HS-5 (cell line): ENCODE measurements around the gene MRPS34.

Experiments
- DNase-seq: peaks from one replicate; pipeline ENCODE4 v3.0.0-alpha.2; 2012; ENCODE audit warnings: low read depth

MRPS34 gene

GRCh38 chr16:1781254-1781653 is 8.3 kb upstream of the MRPS34 start:
- DNase-seq: no peak

DNA sequence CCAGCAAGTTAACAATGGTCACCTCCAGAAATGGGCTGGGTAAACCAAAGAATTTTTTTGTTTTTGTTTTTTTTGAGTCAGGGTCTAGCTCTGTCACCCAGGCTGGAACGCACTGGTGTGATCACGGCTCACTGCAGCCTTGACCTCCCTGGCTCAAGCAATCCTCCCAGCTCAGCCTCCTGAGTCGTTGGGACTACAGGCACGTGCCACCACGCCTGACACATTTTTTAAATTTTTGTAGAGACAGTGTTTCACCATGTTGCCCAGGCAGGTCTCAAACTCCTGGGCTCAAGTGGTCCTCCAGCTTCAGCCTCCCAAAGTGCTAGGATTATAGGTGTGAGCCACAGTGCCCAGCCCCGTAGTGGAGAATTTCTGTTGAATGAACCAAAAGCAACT is 7.7 kb upstream of the MRPS34 start:
- DNase-seq: no peak

DNA sequence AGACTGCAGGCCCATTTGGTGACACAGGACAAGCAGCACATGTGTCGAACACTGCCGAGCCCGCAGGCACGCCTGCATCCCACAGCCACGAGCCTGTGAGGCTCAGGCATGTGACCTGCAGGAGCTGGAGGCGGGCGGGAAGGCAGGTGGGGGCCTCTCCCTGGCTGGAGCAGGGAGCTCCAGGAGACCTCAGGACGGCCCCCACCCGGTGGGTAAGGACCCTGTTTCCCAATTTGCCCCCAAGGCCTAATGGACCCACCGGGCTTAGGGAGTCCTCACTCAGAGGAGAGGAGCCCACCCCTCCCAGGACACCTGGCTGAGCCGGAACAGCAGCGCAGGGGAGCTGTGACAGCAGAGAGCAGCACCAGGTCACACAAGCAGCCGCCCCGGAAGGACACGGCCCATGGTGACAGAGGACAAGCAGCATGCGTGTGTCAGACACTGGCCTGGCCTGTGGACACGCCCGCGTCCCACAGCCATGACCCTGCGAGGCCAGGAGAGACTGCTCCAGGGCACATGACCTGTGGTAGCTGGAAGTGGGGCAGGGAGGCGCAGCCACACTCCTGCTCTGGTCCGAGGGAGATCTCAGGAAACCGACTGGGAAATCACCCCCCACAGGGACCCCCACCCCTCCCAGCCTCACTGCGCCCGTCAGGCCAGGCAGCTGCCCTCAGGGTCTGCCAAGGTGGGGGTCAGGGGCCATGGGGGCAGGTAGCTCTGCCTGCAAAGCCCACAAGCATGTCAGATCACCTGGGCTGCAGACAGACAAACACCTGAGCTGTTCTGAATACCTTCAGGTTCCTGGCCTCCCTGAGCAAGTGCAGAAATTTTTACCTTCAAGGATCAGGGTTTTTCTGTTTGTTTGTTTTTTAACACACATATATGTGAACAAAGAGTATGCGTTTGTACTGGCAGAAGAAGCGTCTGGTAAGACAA is 7.1 kb upstream of the MRPS34 start:
- no peak for DNase-seq

GRCh38 chr16:1779234-1779701 is 6.3 kb upstream of the MRPS34 start:
- DNase-seq: no peak

DNA sequence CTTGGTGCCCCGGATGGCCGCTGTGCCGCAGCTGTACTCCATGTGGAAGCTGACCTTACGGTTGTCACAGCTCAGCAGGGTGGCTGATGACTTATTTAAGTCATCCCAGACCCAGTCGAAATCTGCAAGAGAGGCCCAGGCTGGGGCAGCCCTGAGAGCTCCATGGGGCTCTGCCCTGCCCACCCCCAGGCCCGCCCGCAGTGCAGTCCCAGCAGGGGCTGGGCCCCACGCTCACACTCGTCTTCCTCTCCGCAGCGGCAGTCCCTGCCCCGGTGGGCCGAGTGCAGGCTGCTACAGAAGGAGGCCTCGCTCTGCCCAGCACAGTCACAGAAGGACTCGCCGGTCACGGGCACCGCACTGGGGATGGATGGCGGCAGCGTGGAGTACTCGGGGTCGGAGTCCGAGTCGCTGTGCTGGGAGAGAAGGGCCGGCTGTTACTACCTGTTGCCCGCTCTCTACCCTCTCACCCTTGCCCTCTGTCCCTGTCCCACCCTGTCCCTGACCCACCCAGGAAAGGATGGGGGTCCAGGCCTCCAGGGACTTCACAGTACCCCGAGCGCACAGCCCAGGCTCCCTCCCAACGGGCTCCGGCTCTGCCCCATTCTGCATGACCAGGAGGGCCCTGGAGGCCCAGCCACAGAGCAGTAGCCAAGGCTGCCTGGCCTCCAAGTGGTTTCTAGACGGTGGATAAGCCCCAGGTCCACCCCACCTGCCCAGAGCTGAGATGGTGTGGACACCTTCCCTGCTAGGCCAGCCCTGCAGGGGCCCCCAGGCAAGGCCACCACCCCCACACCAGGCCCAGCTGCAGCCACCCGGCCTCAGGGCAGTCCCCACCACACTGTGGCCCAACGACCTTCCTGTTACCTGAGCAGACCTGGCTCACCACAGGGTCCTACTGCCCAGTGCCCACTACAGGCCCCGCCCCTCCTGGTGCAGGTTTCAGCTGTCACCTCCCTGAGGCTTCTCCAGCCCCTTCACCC is 5.6 kb upstream of the MRPS34 start:
- no peak for DNase-seq

DNA sequence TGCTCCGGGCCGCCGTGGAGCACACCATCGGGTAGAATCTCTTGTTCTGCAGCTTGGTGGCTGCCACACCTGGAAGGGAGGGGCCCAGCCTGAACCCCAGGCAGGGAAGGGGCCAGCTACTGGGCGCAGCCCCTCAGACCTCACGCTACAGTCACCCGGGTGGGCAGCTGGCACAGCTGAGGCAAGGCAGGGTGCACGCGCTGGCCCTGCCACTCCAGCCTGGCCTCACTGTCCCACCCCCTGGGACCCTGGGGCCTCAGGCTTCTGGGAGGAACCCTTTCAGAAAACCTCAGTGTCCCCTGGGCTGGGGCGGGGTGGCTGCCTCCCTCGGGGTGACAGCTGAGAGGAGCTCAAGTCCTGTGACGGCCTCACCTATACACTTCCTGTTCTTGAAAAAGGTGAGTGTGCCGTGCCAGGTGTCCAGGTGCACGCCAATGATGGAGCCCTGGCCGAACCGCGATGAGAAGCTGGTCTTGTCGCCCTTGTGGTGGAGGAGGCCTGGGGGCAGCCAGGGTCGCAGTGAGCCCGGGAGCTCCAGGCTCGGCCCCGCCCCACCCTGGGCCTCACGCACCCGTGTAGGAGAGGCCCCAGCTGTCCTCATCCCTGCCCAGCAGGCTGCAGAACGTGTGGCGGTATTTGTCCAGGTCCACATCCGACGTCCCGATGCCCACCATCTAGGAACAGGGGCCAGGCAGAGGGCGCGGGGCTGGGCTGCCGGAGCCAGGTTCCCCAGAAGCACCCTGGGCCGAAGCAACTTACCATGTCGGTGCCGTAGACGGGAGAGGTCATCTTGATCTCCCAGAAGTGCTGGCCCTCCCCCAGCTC is 4.7 kb upstream of the MRPS34 start:
- no peak for DNase-seq

DNA sequence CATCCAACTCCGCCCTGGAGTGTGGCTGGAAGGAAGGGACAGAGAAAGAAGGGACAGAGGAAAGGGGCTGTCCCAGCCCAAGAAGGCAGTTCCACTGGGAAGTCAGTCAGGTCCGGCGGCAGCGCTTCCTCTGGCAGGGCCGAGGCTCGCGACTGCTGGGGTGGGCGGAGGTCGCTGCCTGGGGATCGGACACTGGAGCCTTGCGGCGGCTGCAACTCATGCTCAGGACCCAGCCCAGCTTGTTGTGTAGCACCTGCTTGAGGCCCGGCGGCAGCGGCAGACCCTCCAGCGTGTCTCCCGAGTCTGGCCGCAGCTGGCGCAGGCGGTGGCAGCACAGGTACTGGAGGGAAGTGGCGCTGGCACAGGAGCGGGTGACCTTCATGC is 4.0 kb upstream of the MRPS34 start:
- no peak for DNase-seq

- DNase-seq: no peak
Observed at GRCh38 chr16:1776672-1776955, 3.7 kb upstream of the MRPS34 start.

GRCh38 chr16:1775846-1776671 is 3.1 kb upstream of the MRPS34 start:
- DNase-seq: no peak

DNA sequence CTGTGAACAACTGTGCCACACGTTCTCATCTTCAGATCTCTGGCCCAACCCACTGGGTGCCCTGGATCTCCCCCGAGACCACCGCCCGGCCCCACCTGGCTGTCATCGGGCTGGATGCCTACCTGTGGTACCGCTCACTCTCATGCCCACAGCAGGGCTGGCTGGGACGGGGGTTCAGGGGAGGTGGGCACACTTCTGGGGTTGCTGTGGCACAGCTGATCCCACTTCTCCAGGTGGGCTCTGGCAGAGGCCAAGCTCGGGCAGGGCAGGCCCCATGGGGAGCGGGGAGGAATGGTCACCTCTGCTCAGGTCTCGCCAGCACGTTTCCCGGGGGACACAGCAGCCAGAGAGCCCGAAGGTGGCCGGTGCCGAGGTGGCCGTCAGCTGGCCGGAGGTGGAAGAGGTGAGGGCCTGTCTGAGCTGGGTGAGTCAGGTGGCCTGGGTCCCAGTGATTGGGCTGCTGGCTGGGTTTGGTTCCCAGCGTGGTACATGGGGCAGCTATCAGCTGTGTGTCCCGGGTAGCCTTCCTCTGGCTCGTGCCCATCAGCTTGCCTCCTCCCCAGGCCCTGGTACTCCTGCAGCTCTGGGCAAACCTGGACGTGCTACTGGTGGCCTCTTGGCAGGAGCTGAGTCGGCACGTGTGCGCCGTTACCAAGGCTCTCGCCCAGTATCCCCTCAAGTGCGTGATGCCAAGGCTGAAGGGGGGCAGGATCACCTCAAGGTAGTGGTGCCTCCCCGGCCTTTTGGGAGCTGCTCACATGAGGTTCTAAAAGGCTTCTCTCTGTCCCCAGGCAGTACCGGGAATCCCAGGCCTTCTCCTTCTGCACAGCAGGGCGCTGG is 2.3 kb upstream of the MRPS34 start:
- no peak for DNase-seq

GRCh38 chr16:1774448-1774780 is 1.5 kb upstream of the MRPS34 start:
- no peak for DNase-seq

DNA sequence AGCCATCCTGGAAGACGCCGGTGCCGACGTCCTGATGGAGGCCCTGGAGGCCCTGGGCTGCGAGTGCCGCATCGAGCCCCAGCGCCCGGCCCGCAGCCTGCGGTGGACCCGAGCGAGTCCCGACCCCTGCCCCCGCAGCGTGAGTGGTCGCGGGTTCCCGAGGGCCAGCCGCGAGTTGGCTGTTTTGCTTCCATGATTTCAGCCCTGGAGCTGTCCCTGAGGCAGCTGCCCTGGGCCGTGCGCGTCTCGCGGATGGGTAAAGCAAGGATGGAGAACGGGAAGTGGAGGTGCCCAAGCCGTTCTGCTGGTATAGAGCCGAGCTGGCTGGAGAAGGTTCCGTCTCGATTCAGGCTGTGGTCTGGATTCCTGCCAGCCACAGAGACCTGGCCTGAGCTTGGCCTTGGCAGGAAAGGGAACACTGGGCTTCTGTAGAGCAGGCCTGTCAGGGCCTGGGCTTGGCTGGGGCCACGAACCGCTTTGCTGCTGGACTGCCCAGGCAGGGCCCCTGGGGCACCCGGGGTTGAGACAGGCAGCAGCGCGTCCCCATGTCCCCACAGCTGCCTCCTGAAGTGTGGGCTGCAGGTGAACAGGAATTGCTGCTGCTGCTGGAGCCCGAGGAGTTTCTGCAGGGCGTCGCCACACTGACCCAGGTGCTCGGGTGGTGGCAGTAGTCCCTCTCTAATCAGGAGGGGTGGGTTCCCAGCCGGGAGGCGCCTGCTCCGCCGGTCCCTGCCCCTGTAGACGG is 941 bp upstream of the MRPS34 start:
- DNase-seq: no peak

DNA sequence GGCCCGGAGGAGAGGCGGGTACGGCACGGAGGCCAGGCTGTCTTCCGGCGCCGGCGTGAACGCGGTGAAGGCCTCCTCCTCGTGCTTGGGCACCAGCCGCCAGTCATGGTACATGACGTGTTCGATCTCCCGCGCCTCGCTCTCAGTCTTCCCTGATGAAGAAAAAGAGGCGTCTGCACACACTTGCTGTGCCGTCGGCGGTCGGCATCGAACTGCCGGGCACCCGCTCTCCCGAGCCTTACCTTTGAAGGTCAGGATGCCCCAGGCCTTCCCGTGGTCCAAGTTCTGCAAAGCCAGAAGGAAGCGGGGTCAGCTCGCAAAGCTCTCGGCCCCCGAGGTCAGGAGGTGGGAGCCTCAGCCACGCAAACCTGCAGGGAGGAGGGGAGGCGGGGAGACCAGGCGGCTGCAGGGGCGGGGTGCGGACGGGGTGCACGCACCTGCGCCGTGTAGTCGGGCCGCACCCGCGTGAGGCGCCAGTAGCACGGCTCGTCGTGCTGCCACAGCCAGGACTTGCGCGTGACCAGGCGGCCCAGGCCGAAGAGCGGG is 499 bp downstream of the MRPS34 start, which contains the start of gene EME2:
Gene EME2 (plus strand): TSS at position 449 of the 546 bp plus-strand sequence. CDS start 418 bp downstream, outside the sequence.
- no peak for DNase-seq

- DNase-seq: no peak
Observed at GRCh38 chr16:1771864-1772361, 1.0 kb downstream of the MRPS34 start.

DNA sequence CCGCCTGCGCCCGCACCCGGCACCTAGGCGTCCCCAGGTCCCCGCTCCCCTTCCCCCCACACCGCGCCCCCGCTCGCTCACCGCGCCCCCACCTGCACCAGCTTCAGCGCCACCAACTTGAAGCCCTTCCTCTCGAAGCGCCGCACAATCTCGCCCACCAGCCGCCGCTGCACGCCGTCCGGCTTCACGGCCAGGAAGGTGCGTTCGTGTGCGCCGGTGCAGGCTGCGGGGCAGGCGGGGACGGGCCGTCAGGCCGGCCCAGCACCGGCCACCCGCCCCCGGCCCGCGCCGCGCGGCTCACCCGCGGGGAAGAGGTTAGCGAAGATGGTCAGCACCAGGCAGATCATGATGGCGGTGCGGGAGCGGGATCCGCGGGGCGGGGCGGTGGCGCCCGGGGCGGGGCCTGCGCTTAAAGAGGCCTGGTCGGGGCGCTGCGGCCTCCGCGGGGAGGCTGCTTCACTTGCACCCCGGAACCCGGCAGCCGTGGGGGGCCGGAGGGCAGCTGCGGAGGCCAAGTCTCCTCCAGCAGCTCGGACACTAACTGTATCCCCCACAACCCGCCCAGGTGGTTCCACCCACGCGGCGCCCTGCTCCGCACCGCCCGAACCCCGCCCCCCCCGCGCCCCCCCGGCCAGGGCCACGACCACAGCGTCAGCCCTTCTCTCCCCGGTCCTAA is 1.6 kb downstream of the MRPS34 start, which contains the start of gene NME3:
Gene NME3 (minus strand): TSS at position 356 of the 676 bp plus-strand sequence. CDS start 9 bp downstream, at position 347.
- no peak for DNase-seq

DNA sequence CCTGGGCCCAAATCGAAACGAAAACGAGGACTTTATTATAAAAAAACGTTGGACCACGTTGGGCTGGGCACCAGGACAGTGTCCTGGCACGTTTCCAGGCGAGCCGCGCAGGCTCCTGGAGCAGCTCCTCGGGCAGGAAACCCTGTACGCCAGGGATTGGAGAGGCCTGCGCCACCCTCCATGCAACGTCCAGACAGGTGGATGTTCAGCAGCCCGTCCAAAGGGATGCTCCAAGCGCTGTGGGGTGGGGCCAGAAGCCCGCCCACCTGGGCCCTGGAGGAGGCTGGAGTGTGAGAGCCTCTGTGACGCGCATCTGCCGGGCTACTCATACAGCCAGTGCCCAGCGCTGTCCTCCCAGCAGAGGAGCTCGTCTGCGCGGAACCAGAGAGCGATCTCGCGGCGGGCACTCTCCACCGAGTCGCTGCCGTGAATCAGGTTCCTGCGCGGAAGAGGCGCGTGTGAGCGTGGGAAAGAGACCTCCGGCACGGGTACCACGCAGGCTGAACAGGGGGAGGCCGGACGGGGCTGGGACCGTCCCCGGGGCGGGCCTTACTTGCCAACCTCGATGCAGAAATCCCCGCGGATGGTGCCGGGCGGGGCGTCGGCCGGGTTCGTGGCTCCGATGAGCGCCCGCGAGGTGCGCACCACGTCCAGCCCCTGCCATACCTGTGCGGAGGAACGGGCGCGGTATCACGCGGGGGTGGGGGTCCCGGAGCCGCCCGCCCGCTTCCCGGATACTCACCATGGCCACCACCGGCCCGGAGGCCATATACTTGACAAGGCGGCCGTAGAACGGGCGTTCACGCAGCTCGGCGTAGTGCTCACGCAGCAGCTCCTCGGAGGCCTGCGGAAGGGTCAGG is 2.4 kb downstream of the MRPS34 start:
- DNase-seq: no peak
